ENCODE results near the gene SLC22A16. TPM values are rescaled to one million over a fixed set of nuclear protein-coding genes. Genes with fewer than 3 reads are reported as not detected.
A peak's percentile ranks its signal among the peaks of the same experiment; 100 is the strongest.

The SLC22A16 gene
- total RNA-seq, 1 experiment from 2014 or later = not detected

DNA sequence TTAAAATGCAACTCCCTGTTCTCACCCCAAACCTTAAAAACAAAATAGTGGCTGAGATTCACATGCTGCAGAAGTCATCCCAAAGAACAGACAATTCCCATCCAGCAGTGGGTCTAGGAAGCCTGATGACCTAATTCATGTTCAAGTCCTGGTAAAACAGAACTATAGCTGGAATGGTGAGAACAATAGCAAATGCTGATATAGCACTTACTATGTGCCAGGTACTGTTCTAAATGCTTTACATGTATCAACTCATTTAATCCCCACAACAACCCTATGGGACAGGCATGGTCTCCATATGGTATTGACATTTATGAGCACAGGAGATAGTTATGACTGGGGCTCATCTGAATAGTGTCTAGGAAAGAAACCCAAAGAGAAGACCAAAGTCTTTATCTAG lies 66.6 kb downstream of the SLC22A16 start:
- H3K4me3 Mint-ChIP-seq (ENCODE audit: unreplicated experiment) = no peak overlapping the region
- DNase-seq (ENCODE audit: unreplicated experiment) = no peak
- no TSS peak for BruUV-seq (replicated peaks)

DNA sequence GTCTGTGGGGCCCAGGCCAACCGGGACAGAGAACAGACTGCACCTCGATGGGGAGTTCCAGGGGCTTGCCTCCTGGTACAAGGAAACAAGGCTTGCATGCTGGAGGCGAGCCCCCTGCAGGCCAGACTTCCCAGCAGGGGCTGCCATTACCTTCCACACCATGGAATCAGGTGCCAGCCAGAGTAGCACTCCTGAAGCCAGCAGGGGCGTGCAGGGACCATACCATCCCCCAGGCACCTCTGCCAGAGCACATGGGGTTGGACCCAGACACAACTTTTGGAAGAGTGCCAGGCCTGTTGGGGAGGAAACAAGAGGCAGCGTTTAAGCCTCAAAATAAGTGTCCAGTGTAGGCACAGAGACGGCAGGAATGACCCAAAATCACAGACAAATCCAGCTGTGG lies 67.5 kb downstream of the SLC22A16 start:
- no TSS peak for BruUV-seq (replicated peaks)
- H3K27me3 Mint-ChIP-seq (ENCODE audit: insufficient read depth, unreplicated experiment) = no peaks in the 10 kb centered on the region
- H3K4me1 Mint-ChIP-seq (ENCODE audit: insufficient read depth, unreplicated experiment) = no peaks in the 10 kb centered on the region
- no peaks in the 10 kb centered on the region for H3K36me3 Mint-ChIP-seq (ENCODE audit: insufficient read depth, unreplicated experiment)
- POLR2A ChIA-PET = no interaction called here
- intact Hi-C loops (cut with micrococcal nuclease) = no loop called here
- H3K9me3 Mint-ChIP-seq (ENCODE audit: unreplicated experiment) = no peaks in the 10 kb centered on the region
- no peak overlapping the region for H3K27ac Mint-ChIP-seq (ENCODE audit: low read depth, unreplicated experiment)
- H3K4me3 Mint-ChIP-seq (ENCODE audit: unreplicated experiment) = no peak overlapping the region
- CTCF ChIA-PET = interaction anchor here (0.6 to 0.9 kb wide), 2 partner anchors 355 to 370 kb away, joined by 3 to 4 read pairs; no protein-coding TSS in a partner anchor
- DNase-seq (ENCODE audit: unreplicated experiment) = no peak
- TF ChIP-seq, protein P1, sequence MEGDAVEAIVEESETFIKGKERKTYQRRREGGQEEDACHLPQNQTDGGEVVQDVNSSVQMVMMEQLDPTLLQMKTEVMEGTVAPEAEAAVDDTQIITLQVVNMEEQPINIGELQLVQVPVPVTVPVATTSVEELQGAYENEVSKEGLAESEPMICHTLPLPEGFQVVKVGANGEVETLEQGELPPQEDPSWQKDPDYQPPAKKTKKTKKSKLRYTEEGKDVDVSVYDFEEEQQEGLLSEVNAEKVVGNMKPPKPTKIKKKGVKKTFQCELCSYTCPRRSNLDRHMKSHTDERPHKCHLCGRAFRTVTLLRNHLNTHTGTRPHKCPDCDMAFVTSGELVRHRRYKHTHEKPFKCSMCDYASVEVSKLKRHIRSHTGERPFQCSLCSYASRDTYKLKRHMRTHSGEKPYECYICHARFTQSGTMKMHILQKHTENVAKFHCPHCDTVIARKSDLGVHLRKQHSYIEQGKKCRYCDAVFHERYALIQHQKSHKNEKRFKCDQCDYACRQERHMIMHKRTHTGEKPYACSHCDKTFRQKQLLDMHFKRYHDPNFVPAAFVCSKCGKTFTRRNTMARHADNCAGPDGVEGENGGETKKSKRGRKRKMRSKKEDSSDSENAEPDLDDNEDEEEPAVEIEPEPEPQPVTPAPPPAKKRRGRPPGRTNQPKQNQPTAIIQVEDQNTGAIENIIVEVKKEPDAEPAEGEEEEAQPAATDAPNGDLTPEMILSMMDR (IDR thresholded peaks at IDR 0.05; ENCODE audit: unreplicated experiment) = no peak

More for the DNA sequence above, 66.6 kb downstream of the SLC22A16 start:
- no peaks in the 10 kb centered on the region for H3K4me1 Mint-ChIP-seq (ENCODE audit: insufficient read depth, unreplicated experiment)
- TF ChIP-seq, protein P1 (IDR thresholded peaks at IDR 0.05; ENCODE audit: unreplicated experiment) = no peak
- no peak overlapping the region for H3K27ac Mint-ChIP-seq (ENCODE audit: low read depth, unreplicated experiment)
- H3K36me3 Mint-ChIP-seq (ENCODE audit: insufficient read depth, unreplicated experiment) = no peaks in the 10 kb centered on the region
- no peaks in the 10 kb centered on the region for H3K9me3 Mint-ChIP-seq (ENCODE audit: unreplicated experiment)
- intact Hi-C loops (cut with micrococcal nuclease) = no loop called here
- CTCF ChIA-PET = no interaction called here
- H3K27me3 Mint-ChIP-seq (ENCODE audit: insufficient read depth, unreplicated experiment) = no peaks in the 10 kb centered on the region
- POLR2A ChIA-PET = no interaction called here

DNA sequence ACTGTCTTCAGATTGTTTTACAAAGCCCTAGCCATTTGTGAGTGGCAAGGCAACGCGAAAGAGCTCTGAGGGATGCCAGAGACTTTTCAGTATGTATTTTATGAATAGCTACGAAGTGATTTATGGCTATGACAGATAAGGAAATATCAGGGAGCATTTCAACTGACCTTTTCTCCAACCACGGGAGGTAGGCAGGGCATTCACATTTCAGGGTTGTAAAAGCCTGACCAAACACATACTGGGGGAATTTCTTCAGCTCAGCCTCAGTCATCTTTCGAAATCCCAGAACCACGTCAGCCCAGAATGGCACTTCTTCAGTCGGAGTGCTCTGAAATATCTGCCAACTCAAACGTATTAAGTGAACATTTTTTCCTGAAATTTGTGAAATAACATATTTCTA lies 71.8 kb downstream of the SLC22A16 start:
- no peak overlapping the region for H3K27ac Mint-ChIP-seq (ENCODE audit: low read depth, unreplicated experiment)
- H3K9me3 Mint-ChIP-seq (ENCODE audit: unreplicated experiment) = no peaks in the 10 kb centered on the region
- no peak overlapping the region for H3K4me3 Mint-ChIP-seq (ENCODE audit: unreplicated experiment)
- ChIA-PET POLR2A (no interaction called here), CTCF (interaction anchor here (1.0 kb wide), 1 partner anchor 24 kb away, joined by 3 read pairs; no protein-coding TSS in a partner anchor)
- H3K4me1 Mint-ChIP-seq (ENCODE audit: insufficient read depth, unreplicated experiment) = no peaks in the 10 kb centered on the region
- no peaks in the 10 kb centered on the region for H3K36me3 Mint-ChIP-seq (ENCODE audit: insufficient read depth, unreplicated experiment)
- no TSS peak for BruUV-seq (replicated peaks)
- H3K27me3 Mint-ChIP-seq (ENCODE audit: insufficient read depth, unreplicated experiment) = no peaks in the 10 kb centered on the region
- intact Hi-C loops (cut with micrococcal nuclease) = no loop called here
- TF ChIP-seq, protein P1 (IDR thresholded peaks at IDR 0.05; ENCODE audit: unreplicated experiment) = no peak
- peak; percentile 9 for DNase-seq (ENCODE audit: unreplicated experiment)

DNA sequence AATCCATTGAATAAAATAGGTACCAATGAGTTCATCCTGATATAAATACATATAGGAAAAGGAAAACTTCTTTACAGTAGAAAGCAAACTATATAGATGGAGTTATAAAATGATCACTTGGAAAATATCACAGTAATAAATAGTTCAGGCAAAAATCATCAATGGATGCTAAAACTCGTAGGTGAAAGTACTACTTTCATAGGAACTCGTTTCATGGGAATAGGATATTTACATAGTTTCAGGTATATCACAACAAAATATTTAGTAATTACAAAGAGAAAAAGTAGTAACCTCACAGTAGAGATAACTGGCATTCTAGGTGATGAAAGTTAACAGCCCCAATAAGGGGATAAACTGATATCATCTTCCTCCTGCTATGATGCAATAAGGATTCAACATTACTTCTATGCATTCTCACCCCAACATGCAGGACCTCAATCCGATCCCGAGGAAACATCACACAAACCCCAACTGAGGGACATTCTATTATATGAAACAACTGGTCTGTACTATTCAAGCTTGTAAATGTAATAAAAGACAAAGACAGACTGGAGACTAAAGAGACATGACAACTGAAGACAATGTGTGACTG lies 74.7 kb downstream of the SLC22A16 start:
- ChIA-PET CTCF (interaction anchor here (0.6 to 2.3 kb wide), 4 partner anchors 9 to 362 kb away, joined by 3 to 8 read pairs (median 4); no protein-coding TSS in a partner anchor), POLR2A (interaction anchor here (0.5 to 1.5 kb wide), 2 partner anchors 10 to 362 kb away, joined by 3 read pairs; no protein-coding TSS in a partner anchor)
- TF ChIP-seq, protein P1 (IDR thresholded peaks at IDR 0.05; ENCODE audit: unreplicated experiment) = no peak
- no peaks in the 10 kb centered on the region for H3K9me3 Mint-ChIP-seq (ENCODE audit: unreplicated experiment)
- DNase-seq (ENCODE audit: unreplicated experiment) = no peak
- no peaks in the 10 kb centered on the region for H3K36me3 Mint-ChIP-seq (ENCODE audit: insufficient read depth, unreplicated experiment)
- peaks cover 6% of the 10 kb centered on the region for H3K4me1 Mint-ChIP-seq (ENCODE audit: insufficient read depth, unreplicated experiment)
- no peaks in the 10 kb centered on the region for H3K27me3 Mint-ChIP-seq (ENCODE audit: insufficient read depth, unreplicated experiment)
- no TSS peak for BruUV-seq (replicated peaks)
- intact Hi-C loops (cut with micrococcal nuclease) = no loop called here
- no peak overlapping the region for H3K4me3 Mint-ChIP-seq (ENCODE audit: unreplicated experiment)
- no peak overlapping the region for H3K27ac Mint-ChIP-seq (ENCODE audit: low read depth, unreplicated experiment)

Data from MCF 10A (cell line).